GM19324 (cell line): ENCODE measurements around the gene EDC3.
"Not testable (repeated sequence)": the region's sequence is repeated elsewhere in the genome, so short reads cannot be mapped to it uniquely, and the experiment has no call there.

ENCODE experiments used
- ATAC-seq: cut with Tn5 transposase; IDR thresholded peaks from one replicate; pipeline ENCODE4 v1.9.1; 2021; ENCODE audit warnings: mild to moderate bottlenecking, moderate library complexity; ENCODE audit not compliant: unreplicated experiment, low FRiP score

EDC3 gene

GRCh38 chr15:74710319-74711094, 14.7 kb upstream of the EDC3 start:
- no peak for ATAC-seq

GRCh38 chr15:74709892-74710291, 14.1 kb upstream of the EDC3 start:
- no peak for ATAC-seq

- ATAC-seq, result no peak
Measured at GRCh38 chr15:74709011-74709410, 13.2 kb upstream of the EDC3 start.

- no peak for ATAC-seq
Measured at GRCh38 chr15:74696808-74697207, 984 bp upstream of the EDC3 start.

- no peak for ATAC-seq
Measured at GRCh38 chr15:74696398-74696729, 540 bp upstream of the EDC3 start.

- ATAC-seq, result no peak
Measured at GRCh38 chr15:74692327-74692726, 3.5 kb downstream of the EDC3 start.

- ATAC-seq, result no peak
Measured at GRCh38 chr15:74683758-74684157, 12.1 kb downstream of the EDC3 start.

GRCh38 chr15:74682954-74683353, 12.9 kb downstream of the EDC3 start:
- no peak for ATAC-seq

GRCh38 chr15:74680456-74680855, 15.4 kb downstream of the EDC3 start:
- no peak for ATAC-seq

- ATAC-seq, result no peak
Measured at GRCh38 chr15:74676801-74677200, 19.0 kb downstream of the EDC3 start.

GRCh38 chr15:74674161-74674560, 21.7 kb downstream of the EDC3 start:
- no peak for ATAC-seq

- ATAC-seq, result no peak
Measured at GRCh38 chr15:74669627-74670026, 26.2 kb downstream of the EDC3 start.

GRCh38 chr15:74667975-74668374, 27.8 kb downstream of the EDC3 start:
- no peak for ATAC-seq

GRCh38 chr15:74664670-74665069, 31.2 kb downstream of the EDC3 start:
- ATAC-seq, result no peak

GRCh38 chr15:74664028-74664616, 31.7 kb downstream of the EDC3 start:
- ATAC-seq, result no peak

GRCh38 chr15:74663303-74664027, 32.4 kb downstream of the EDC3 start:
- no peak for ATAC-seq

- ATAC-seq, result no peak
Measured at GRCh38 chr15:74662064-74662860, 33.6 kb downstream of the EDC3 start.

- ATAC-seq, result not testable (repeated sequence)
Measured at GRCh38 chr15:74661280-74661679, 34.5 kb downstream of the EDC3 start.

- ATAC-seq, result no peak
Measured at GRCh38 chr15:74657846-74658245, 38.0 kb downstream of the EDC3 start.

GRCh38 chr15:74656935-74657535, 38.8 kb downstream of the EDC3 start:
- no peak for ATAC-seq

GRCh38 chr15:74655424-74655823, 40.4 kb downstream of the EDC3 start:
- no peak for ATAC-seq
